GM19324 (cell line): Measurements from ENCODE around the gene KIF6.
"Not testable (repeated sequence)": the region's sequence is repeated elsewhere in the genome, so short reads cannot be mapped to it uniquely, and the experiment has no call there.

Experiments used
- ATAC-seq: cut with Tn5 transposase; IDR thresholded peaks from one replicate; pipeline ENCODE4 v1.9.1; 2021; ENCODE audit warnings: mild to moderate bottlenecking, moderate library complexity; ENCODE audit not compliant: unreplicated experiment, low FRiP score

The KIF6 gene

GRCh38 chr6:39515006-39515405, 210.2 kb downstream of the KIF6 start:
- ATAC-seq = no peak

- not testable (repeated sequence) for ATAC-seq
These were observed 215.4 kb downstream of the KIF6 start for GRCh38 chr6:39509831-39510230.

- no peak for ATAC-seq
These were observed 216.7 kb downstream of the KIF6 start for GRCh38 chr6:39508515-39508914.

GRCh38 chr6:39507331-39507998, 217.7 kb downstream of the KIF6 start:
- ATAC-seq = no peak

GRCh38 chr6:39502362-39502955, 222.7 kb downstream of the KIF6 start:
- not testable (repeated sequence) for ATAC-seq

DNA sequence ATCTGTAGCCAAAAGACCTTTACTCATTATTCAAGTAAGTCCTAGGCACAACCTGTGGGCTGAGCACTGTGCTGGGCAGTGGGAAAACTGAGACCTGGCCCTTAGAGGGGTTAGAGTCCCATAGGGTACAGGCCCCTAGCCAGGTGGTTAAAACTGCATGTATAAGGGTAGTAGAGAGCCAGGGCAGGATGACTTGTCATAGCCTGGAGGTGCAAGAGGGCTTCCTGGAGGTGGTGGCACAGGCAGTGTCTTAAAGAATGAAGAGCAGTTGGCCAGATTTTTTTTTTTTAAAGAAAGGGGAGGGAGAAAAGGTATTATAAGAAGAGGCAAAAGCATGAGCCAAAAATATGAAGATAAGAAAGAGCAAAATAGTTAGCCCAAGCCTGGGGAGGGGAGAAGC, 226.2 kb downstream of the KIF6 start:
- no peak for ATAC-seq

- no peak for ATAC-seq
These were observed 227.1 kb downstream of the KIF6 start for GRCh38 chr6:39498096-39498495.

GRCh38 chr6:39496915-39497314, 228.3 kb downstream of the KIF6 start:
- ATAC-seq = no peak

DNA sequence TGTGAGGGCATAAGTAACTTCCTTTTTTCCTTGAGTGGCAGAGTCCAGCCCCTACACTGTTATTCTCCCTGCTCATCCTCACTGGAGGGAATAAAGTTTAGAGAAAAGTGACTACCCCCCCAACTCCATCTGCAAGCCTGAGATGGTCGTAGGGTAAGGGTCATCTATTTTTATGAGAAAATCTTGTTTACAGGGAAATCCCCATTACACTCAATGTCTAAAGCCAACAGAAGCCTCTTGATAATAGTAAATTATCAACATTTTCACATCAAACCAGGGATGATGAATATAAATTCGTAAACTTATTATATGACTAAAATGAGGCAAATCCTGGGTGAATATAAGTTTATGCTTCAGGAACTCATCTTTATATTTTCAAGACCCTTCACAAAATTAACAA, 228.8 kb downstream of the KIF6 start:
- no peak for ATAC-seq

DNA sequence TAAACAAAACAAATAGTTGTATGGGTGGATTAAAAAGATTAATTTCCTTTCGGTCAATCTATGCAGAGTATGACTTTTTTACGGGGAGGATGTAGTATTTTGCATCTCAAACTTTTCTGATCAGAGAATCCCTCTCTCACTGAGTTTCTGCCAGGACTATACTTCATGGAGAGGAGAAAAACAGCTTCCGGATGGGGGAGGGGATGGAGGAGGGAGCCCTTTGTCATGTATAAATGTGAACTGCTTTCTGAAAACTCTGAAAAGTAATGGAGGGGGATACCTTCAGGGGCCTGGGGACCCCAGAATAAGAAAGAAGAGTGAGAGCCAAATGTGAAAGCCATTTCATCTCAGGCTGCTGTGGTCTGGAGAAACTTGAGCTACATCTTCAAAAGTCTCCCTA, 229.6 kb downstream of the KIF6 start:
- no peak for ATAC-seq

GRCh38 chr6:39494998-39495397, 230.2 kb downstream of the KIF6 start:
- ATAC-seq = no peak

- no peak for ATAC-seq
These were observed 231.4 kb downstream of the KIF6 start for GRCh38 chr6:39493777-39494176.

GRCh38 chr6:39493174-39493573, 232.0 kb downstream of the KIF6 start:
- no peak for ATAC-seq

DNA sequence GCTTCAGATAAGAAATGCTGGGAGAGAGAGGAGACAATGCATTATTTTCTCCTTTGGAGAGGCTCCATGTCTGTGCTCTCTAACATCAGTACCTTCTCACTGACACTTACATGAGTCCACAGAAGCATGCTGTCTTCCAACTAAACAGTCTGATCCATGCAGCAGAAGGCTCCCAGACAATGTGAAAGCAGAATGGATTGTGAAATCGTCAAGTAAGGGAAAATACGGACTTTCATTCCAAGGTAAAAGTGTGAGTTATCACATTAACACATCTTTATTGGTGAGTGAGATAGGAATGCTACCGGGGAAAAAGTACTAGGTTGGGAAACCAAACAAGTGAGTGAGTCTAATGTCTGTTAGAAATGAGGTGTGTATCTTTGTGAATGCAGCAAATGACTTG, 235.1 kb downstream of the KIF6 start:
- ATAC-seq = no peak

DNA sequence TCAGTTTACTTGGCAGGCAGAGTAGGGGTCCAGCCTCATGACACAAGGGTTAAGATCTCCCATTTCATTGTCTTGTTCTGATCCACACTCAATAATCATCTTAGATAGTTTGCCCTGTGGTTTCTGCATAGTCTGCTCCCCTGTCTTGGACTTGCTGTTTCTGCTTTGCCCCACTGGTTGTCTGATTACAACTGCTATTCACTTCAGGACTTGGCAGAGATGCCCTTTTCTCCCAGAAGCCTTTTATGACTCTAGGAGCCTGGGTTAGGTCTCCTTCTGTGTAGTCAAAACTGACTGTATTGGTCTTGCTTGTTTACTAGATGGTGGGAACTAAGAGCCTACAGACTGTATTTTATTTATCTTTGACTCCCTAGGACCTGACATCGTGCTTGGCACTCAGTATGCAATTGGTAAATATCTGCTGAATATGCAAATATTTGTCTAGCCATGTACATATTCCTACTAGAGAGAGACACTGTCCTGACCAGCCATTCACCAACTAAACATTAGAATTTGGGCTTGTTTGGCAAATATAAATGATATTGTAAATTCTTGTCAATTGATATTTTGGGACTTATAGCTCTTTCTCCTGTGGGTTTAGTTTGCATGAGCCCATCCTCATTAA, 236.8 kb downstream of the KIF6 start:
- no peak for ATAC-seq

- no peak for ATAC-seq
These were observed 240.9 kb downstream of the KIF6 start for GRCh38 chr6:39484276-39484675.

DNA sequence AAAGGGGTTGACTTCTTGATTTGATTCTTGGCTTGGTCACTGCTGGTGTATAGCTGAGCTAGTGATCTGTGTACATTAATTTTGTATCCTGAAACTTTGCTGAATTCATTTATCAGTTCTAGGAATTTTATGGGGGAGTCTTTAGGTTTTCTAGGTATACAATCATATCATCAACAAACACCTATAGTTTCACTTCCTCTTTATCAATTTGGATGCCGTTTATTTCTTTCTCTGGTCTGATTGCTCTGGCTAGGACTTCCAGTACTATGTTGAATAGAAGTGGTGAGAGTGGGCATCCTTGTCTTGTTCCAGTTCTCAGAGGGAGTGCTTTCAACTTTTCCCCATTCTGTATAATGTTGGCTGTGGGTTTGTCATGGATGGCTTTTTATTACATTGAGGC, 245.4 kb downstream of the KIF6 start:
- ATAC-seq = not testable (repeated sequence)

- ATAC-seq = no peak
These were observed 248.5 kb downstream of the KIF6 start for GRCh38 chr6:39476670-39477069.

- no peak for ATAC-seq
These were observed 249.1 kb downstream of the KIF6 start for GRCh38 chr6:39476151-39476550.

- peak; percentile 68 for ATAC-seq
These were observed 253.1 kb downstream of the KIF6 start for GRCh38 chr6:39471954-39472659.

DNA sequence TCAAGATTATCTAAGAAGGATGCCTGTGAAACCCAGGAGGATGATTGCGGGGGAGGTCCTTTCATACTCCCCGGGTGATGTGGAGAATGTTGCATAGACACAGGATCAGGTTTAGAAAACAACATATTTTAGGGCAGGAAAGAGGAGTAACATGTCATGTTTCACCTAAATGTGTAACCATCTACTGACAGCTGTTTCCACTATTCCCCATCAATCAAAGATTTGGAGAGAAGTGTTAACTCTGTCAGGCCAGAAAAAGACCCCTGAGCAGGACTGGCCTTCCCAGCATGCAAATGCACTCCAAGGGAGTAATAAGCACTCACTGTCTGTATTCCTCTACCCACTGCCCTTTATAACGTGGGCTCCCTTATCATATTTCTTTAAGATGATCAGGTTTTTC, 254.7 kb downstream of the KIF6 start:
- no peak for ATAC-seq
